ENCODE data around the gene ACOX2.

The ACOX2 gene

DNA sequence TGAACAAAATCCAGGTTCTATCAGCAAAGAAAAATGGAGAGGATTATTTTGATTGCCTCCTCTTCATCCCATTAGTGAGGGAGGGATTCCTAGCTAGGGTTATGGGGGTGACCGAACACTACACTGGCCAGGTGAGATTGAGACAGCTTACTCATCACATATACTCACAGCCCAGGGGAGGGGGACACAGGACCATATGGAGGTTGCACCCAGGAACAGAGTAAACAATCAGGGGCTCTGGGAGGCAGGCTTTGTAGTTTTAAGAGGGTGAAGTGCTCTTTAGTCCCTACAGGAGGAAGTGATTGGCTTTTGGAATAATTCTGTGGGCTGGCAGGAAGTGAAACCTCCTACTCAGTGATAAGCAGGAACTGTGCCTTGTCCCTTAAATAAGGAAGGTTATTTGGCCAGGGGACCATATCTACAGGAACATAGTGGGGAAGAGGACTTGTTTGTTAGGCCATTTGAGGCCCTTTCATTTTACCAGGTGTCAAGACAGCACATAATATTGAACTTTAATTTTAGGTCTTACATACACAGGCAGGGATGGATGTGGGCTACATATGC, 62.6 kb downstream of the ACOX2 start:
- no peak for DNase-seq (ENCODE audit: low read depth in 2 of 2)

DNA sequence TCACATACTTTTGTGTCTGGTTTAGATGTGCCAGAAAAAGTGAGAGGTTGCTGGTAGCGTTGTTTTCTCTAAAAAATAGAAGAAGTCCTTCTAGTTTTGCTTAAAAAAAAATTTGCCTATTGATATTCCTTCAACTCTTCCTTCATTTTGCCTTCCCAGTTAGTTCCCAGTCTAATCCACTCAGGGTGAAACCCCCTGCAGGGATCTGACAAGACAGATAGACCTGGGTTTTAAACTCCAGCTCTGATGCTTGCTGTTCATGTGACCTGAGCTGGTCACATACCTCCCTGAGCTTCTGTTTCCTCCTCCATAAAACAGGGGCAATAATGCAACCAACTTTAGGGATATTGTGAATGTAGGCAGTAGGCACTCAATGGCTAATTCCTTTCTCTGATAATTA, 63.7 kb downstream of the ACOX2 start:
- no peak for DNase-seq (ENCODE audit: low read depth in 2 of 2)

- peak; percentile 52 to 61 for DNase-seq (ENCODE audit: low read depth in 2 of 2)
Observed at GRCh38 chr3:58471025-58471887, 65.7 kb downstream of the ACOX2 start.

DNA sequence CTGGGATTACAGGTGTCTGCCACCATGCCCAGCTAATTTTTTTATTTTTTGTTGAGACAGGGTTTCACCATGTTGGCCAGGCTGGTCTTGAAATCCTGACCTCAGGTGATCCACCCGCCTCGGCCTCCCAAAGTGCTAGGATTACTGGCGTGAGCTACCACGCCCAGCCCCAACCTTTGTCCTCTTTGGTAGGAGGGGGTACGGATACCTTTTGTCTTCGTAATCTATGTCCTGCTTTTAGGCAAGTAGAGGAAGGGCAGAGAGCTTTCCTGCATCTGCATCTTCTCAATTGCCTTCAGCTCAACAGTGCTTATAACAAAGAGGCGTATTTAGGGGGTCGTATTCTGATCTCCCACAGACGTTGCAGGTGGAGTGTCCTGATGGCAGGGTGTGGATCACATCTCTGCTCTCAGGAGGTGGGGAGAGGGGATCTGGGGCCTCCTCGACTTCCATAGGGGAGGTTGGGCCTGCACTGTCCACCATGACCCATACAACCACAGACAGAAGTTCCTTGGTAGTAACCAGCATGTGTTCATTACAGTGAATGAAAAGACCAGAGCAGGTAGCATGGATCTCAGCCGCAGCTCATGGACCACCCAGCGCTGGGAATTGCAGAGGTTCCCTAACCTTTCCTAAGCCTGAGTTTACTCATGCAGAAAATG, 66.5 kb downstream of the ACOX2 start:
- no peak for DNase-seq (ENCODE audit: low read depth in 2 of 2)

DNA sequence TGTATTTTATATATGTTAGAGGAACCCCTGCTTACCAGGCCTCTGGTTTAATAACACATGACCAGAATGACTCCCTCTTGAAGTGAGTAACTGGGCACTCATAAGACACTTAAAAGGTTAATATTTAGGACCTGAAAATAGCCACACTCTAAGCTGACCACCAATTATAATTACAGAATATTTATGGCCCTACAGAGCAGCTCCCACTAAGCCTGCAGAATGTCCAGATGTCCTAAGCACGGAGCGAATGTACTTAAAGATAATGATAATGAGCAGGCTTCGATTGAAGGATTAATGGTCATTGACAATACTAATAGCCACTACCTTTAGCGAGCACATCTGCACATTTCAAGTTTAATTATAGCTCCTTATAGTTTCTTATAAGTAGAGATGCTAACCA, 67.9 kb downstream of the ACOX2 start:
- DNase-seq (ENCODE audit: low read depth in 2 of 2) = no peak

- DNase-seq (ENCODE audit: low read depth in 2 of 2) = no peak
Observed at GRCh38 chr3:58466899-58467563, 70.0 kb downstream of the ACOX2 start.

DNA sequence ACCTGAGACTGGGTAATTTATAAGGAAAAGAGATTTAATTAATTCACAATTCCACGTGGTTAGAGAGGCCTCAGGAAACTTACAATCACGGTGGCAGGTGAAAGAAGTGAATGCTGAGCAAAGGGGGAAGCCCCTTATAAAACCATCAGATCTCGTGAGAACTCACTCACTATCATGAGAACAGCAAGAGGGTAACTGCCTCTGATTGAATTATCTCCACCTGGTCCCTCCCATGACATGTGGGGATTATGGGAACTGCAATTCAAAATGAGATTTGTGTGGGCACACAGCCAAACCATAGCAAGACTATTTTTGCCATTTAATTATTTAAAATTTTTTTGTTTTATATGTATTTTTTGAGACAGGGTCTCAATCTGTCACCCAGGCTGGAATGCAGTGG, 72.1 kb downstream of the ACOX2 start:
- peak in 1 of 2 donors; percentile 16 for DNase-seq (ENCODE audit: low read depth in 2 of 2)

- no peak for DNase-seq (ENCODE audit: low read depth in 2 of 2)
Observed at GRCh38 chr3:58463942-58464271, 73.1 kb downstream of the ACOX2 start.

GRCh38 chr3:58463181-58463941, 73.6 kb downstream of the ACOX2 start:
- peak; percentile 77 to 78 for DNase-seq (ENCODE audit: low read depth in 2 of 2)

DNA sequence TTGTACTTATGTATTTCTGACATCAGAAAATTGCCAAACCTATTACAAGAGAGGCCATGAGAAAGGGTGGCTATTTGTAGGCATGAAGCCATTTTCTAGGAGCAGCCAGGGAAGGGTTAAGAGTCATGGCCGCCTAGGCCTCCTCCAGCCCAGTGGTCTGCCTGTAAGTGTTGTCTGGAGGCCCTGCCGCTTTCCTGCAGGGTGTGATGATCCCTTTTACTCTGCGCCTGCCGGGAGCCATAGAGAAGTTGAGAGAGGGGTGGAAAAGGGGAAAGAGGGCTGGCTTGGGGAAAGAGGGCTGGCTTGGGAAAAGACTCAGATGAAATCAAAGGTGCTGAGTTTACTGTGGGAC, 74.2 kb downstream of the ACOX2 start:
- no peak for DNase-seq (ENCODE audit: low read depth in 2 of 2)

DNA sequence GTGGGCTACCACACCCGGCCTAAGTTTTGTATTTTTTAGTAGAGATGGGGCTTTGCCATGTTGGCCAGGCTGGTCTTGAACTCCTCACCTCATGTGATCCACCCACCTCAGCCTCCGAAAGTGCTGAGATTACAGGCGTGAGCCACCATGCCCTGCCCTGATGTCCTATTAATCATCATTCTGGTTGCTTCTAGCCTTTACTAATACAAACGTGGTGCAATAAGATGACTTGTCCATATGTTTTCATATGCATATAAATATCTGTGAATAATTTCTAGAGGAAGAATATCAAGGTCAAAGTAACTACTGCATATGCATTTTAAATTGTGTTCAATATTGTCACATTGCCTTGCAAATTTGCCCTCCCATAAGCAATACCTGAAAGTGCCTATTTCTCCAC, 77.8 kb downstream of the ACOX2 start:
- DNase-seq (ENCODE audit: low read depth in 2 of 2) = no peak
